Fibroblast of skin of left quadriceps (primary cell): Measurements from ENCODE around the gene SAMMSON.

Experiments used
- DNase-seq, 2 experiments: peaks; one replicate each; pipeline ENCODE4 v3.0.0-alpha.2; 2013; ENCODE audit warnings: low read depth in 2 of 2

The SAMMSON gene

GRCh38 chr3:70011582-70011981, 12.0 kb downstream of the SAMMSON start:
- no peak for DNase-seq

- no peak for DNase-seq
Observed at GRCh38 chr3:70020906-70021660, 21.6 kb downstream of the SAMMSON start.

- DNase-seq: no peak
Observed at GRCh38 chr3:70028361-70028760, 28.8 kb downstream of the SAMMSON start.

GRCh38 chr3:70038693-70039092, 39.2 kb downstream of the SAMMSON start:
- no peak for DNase-seq

GRCh38 chr3:70040386-70040785, 40.9 kb downstream of the SAMMSON start:
- no peak for DNase-seq

GRCh38 chr3:70042641-70043040, 43.1 kb downstream of the SAMMSON start:
- DNase-seq: no peak

GRCh38 chr3:70049761-70050160, 50.2 kb downstream of the SAMMSON start:
- DNase-seq: no peak

GRCh38 chr3:70053293-70053692, 53.8 kb downstream of the SAMMSON start:
- no peak for DNase-seq

- no peak for DNase-seq
Observed at GRCh38 chr3:70056081-70056480, 56.5 kb downstream of the SAMMSON start.

GRCh38 chr3:70057426-70057825, 57.9 kb downstream of the SAMMSON start:
- DNase-seq: no peak

GRCh38 chr3:70061096-70061495, 61.6 kb downstream of the SAMMSON start:
- peak; percentile 53 to 62 for DNase-seq

GRCh38 chr3:70064194-70064779, 64.8 kb downstream of the SAMMSON start:
- DNase-seq: peak in 1 of 2 experiments; percentile 11

DNA sequence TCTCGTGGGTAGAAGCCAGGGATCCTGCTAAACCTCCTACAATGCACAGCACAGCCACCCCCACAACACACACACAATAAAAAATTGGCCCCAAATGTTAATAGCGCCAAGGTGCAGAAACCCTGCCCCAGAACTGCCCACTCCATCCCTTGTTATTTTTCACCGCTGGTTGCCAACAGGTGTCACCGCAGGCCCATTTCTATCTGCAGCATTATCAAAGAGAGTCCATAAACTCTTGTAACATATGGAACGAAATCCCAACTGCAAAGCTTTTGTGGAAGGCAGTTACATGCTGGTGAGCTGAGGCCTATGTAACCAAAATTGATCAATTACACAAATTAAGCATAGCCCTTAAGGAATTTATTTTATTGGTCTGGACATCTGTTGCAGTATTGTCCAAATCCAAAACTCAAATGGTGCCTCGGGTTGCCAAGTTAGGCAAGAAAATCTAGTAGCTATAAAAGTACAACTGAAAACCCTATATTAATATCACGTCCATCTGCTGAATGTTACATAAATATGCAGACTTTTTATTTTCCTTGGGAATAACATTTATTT, 66.2 kb downstream of the SAMMSON start:
- DNase-seq: no peak

GRCh38 chr3:70067860-70068521, 68.5 kb downstream of the SAMMSON start:
- DNase-seq: peak in 1 of 2 experiments; percentile 13

DNA sequence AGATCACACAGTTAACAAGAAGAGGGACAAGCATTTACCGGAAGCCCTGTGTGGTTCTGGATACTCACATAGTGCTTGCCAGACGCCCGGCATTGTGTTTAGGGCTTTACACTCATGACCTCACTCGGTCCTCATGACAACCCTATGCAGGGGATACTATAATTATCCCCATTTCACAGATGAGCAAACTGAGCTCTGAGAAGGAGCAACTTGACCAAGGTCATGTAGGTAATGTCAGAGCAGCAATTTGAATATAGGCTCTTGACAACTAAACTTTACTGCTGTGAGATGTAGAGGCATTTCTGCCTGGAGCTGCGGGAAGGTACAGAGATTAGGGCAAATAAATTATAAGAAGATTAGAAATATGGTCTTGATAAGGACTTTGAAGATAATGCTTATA, 70.0 kb downstream of the SAMMSON start:
- no peak for DNase-seq

- DNase-seq: no peak
Observed at GRCh38 chr3:70071138-70071537, 71.6 kb downstream of the SAMMSON start.

DNA sequence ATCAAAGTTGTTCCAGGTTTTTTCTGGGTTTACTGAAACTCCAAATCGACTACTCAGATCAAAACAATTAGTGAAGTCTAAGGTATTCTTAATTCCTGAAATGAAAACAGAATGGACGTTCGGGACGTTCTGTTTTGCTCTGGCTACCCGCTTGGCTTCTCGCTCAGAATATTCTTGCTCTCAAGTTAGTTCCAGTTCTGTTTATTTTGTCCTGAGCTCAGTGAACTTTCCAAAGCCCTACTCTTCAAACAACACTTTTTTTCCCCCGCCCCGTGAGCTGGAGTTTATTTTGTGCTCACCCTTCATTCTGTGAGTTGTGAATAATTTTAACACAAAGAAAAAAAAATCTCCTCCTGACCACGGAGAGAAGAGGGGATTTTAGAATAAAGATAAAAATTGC, 72.6 kb downstream of the SAMMSON start:
- DNase-seq: no peak

DNA sequence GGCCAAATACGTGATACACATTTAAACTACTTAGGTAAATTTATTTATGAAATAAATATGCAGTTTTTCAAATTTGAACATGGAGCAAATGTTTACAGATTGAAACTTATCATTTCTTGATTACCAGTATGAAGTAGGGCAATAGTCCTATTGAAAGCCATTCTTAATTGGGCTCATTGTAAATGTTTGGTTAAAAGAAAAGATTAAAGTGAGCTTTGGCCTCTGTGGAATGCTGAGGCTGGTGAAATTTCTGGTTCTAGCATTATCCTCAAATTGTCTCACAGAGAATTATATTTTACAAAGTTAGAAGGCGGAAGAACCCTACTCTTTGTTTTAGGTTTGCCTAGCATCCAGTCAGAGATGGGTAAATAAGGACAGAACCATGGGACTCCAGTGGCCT, 73.2 kb downstream of the SAMMSON start:
- DNase-seq: no peak

DNA sequence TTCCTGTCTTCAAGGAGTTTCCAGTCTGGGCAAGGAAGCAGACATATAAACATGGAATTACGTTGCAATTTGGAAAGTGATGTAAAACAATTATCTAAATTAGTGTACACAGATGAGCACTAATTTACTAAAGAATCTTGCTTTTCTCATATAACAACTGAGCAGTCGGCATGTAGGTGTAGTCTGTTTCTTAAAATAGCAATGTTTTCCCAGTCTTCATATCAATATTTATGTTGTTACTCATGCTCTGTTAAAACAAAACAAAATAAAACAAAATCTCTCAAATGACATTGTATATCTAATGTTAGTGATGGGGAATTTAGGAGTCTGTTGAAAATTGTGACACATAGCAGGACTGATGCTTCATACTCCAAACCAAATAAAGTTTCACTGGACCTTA, 75.6 kb downstream of the SAMMSON start:
- DNase-seq: no peak

DNA sequence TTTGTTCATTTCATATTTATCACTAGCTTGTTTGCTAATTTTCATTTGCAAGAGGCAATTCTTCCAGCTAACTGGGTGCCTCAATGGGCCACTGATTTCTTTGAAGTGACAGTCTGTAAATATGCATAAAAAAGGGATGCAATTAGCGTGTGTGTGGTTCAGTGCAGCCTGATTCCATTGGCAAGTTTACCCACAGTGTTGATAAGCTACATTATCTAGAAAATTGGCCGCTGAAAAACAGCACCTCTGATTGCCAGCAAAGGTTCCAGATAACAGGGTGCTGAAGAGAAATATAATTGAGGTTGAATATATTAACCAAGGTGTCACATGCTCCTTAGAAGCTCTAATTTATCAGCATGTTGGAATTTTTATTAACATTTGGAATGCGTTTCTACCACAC, 76.9 kb downstream of the SAMMSON start:
- no peak for DNase-seq

DNA sequence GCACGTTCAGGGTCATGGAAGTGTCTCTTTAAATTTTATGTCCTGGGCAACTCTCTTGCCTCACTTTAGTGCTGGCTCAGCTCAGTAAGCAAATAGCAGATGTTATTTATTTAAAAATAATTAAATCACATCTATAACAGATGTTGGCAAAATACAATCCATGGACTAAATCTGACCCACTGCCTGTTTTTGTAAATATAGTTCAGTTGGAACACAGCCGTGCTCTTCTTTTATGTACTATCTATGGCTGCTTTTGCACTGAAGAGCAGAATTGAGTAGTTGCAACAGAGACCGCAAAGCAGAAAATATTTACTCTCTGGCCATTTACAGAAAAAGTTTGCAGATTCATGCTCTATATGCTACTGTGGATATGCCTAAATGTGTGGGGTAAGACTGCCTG, 79.2 kb downstream of the SAMMSON start:
- no peak for DNase-seq

DNA sequence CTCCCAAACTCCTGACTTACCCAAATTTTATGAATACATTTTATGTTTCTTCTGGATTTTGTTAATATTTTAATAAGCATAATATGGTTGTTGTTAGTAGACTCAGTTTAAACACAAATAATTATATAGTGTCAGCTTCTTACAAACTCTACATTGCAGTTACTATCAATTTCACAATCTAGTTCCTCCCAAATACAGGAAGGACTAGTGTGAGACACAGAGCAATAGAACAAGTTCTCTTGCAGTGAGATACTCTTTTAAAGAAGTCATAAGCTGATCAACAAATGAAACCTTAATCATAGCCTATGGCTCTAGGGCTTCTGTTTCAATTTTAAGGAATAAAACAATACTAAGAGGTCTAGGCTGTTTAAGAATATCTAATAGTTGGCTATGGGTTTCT, 86.1 kb downstream of the SAMMSON start:
- DNase-seq: no peak

DNA sequence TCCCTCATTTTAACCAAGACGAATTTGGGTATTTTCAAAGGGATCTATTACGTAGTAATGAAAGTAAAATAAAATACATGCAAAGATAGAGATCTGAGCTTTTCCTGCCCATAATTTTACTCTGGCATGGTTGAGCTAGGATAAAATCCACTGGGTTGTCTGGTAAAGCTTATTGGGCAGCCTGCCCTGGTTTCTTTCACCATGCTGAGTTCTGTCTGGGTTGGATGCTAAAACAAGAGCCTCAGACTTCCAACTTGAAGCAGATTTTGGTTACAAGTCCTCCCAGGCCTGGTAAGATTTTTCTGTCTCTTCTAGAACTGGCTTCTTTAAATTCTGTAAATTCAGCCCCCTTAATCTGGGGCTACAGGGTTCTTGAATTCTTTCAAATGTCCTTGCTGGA, 86.8 kb downstream of the SAMMSON start:
- no peak for DNase-seq
